ENCODE data around the gene CTNNA3.

The CTNNA3 gene

GRCh38 chr10:66292456-66292855, 1403.5 kb downstream of the CTNNA3 start:
- no peak overlapping the region for H3K27ac ChIP-seq (ENCODE audit: poor library complexity, severe bottlenecking)
- ATAC-seq (ENCODE audit: low read depth): no peak
- H3K9me3 ChIP-seq (ENCODE audit: severe bottlenecking): no peaks in the 10 kb centered on the region
- TF ChIP-seq, protein P1, sequence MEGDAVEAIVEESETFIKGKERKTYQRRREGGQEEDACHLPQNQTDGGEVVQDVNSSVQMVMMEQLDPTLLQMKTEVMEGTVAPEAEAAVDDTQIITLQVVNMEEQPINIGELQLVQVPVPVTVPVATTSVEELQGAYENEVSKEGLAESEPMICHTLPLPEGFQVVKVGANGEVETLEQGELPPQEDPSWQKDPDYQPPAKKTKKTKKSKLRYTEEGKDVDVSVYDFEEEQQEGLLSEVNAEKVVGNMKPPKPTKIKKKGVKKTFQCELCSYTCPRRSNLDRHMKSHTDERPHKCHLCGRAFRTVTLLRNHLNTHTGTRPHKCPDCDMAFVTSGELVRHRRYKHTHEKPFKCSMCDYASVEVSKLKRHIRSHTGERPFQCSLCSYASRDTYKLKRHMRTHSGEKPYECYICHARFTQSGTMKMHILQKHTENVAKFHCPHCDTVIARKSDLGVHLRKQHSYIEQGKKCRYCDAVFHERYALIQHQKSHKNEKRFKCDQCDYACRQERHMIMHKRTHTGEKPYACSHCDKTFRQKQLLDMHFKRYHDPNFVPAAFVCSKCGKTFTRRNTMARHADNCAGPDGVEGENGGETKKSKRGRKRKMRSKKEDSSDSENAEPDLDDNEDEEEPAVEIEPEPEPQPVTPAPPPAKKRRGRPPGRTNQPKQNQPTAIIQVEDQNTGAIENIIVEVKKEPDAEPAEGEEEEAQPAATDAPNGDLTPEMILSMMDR (IDR thresholded peaks at IDR 0.05; ENCODE audit: poor library complexity, severe bottlenecking): no peak
- no peak overlapping the region for H3K4me3 ChIP-seq (ENCODE audit: severe bottlenecking)
- no peaks in the 10 kb centered on the region for H3K4me1 ChIP-seq (ENCODE audit: insufficient read depth, poor library complexity, severe bottlenecking)
- H3K27me3 ChIP-seq (ENCODE audit: insufficient read depth, poor library complexity, severe bottlenecking): no peaks in the 10 kb centered on the region
- DNase-seq (ENCODE audit: low spot score): no peak
- no peaks in the 10 kb centered on the region for H3K36me3 ChIP-seq (ENCODE audit: low read depth)

DNA sequence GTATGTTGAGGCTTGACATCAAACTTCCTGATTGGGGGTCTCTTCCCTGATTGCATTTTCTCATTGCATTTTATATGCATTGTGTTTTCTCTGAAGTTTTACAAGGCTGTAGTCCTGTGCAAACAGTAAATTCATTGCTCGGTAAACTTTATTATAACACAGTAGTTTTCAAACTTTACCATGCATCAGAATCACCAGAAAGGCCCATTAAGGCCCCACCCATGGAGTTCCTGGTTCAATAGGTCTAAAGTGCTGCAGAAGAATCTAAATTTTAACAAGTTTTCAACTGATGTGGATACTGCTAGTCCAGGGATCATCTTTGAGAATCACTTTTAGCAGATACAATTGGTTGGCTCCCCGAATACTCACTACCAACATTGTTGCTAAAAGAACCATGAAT, 1404.9 kb downstream of the CTNNA3 start:
- Histone ChIP-seq H3K36me3 (ENCODE audit: low read depth) (no peaks in the 10 kb centered on the region), H3K4me3 (ENCODE audit: severe bottlenecking) (no peak overlapping the region), H3K9me3 (ENCODE audit: severe bottlenecking) (no peaks in the 10 kb centered on the region), H3K27me3 (ENCODE audit: insufficient read depth, poor library complexity, severe bottlenecking) (no peaks in the 10 kb centered on the region), H3K4me1 (ENCODE audit: insufficient read depth, poor library complexity, severe bottlenecking) (no peaks in the 10 kb centered on the region), H3K27ac (ENCODE audit: poor library complexity, severe bottlenecking) (no peak overlapping the region)
- ATAC-seq (ENCODE audit: low read depth) (no peak), DNase-seq (ENCODE audit: low spot score) (no peak)
- TF ChIP-seq, protein P1 (IDR thresholded peaks at IDR 0.05; ENCODE audit: poor library complexity, severe bottlenecking): no peak

DNA sequence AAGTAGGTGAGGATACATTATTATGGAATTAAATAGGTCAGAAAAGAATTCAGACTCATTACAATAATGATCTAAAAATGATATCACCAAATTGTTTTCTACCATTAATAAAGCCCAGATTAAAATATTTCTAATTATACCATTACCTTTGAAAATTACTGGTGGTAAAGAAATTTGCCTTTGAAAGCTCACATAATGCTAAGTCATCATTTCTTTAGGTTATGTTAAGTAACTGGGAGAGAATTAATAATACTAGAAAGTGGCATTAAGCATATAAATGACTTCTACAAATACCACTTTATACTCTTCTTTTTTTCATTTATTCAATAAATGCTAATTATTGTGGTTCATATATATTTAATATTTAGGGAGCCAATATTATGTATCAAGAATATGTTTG, 1411.4 kb downstream of the CTNNA3 start:
- Histone ChIP-seq H3K4me3 (ENCODE audit: severe bottlenecking) (no peak overlapping the region), H3K27ac (ENCODE audit: poor library complexity, severe bottlenecking) (no peak overlapping the region), H3K4me1 (ENCODE audit: insufficient read depth, poor library complexity, severe bottlenecking) (no peaks in the 10 kb centered on the region), H3K9me3 (ENCODE audit: severe bottlenecking) (no peaks in the 10 kb centered on the region), H3K27me3 (ENCODE audit: insufficient read depth, poor library complexity, severe bottlenecking) (peaks cover 4% of the 10 kb centered on the region), H3K36me3 (ENCODE audit: low read depth) (no peaks in the 10 kb centered on the region)
- DNase-seq (ENCODE audit: low spot score) (no peak), ATAC-seq (ENCODE audit: low read depth) (no peak)
- TF ChIP-seq, protein P1 (IDR thresholded peaks at IDR 0.05; ENCODE audit: poor library complexity, severe bottlenecking): no peak

GRCh38 chr10:66283874-66284464, 1412.0 kb downstream of the CTNNA3 start:
- ATAC-seq (ENCODE audit: low read depth) (no peak), DNase-seq (ENCODE audit: low spot score) (no peak)
- TF ChIP-seq, protein P1 (IDR thresholded peaks at IDR 0.05; ENCODE audit: poor library complexity, severe bottlenecking): no peak
- no peaks in the 10 kb centered on the region for H3K9me3 ChIP-seq (ENCODE audit: severe bottlenecking)
- peaks cover 4% of the 10 kb centered on the region for H3K27me3 ChIP-seq (ENCODE audit: insufficient read depth, poor library complexity, severe bottlenecking)
- no peak overlapping the region for H3K27ac ChIP-seq (ENCODE audit: poor library complexity, severe bottlenecking)
- H3K4me1 ChIP-seq (ENCODE audit: insufficient read depth, poor library complexity, severe bottlenecking): no peaks in the 10 kb centered on the region
- no peak overlapping the region for H3K4me3 ChIP-seq (ENCODE audit: severe bottlenecking)
- H3K36me3 ChIP-seq (ENCODE audit: low read depth): no peaks in the 10 kb centered on the region

DNA sequence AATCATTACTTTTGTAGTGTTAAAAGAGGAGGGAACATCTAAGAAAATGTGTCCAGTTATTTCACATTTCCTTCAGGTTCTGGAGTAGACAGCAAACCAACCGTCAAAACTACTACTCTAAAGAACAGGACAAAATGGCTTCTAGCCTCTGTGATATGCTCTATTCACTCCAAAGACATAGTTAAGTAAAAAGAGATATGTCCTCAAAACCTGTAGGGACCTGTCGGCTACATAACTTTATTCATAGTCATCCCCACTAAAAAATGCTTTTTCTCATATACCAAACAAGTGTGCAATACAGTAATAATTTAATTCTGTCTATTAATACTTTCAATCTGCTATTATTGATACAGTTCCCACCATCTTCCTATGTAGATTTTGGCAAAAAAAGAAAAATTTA, 1412.9 kb downstream of the CTNNA3 start:
- Histone ChIP-seq H3K27ac (ENCODE audit: poor library complexity, severe bottlenecking) (no peak overlapping the region), H3K4me3 (ENCODE audit: severe bottlenecking) (no peak overlapping the region), H3K9me3 (ENCODE audit: severe bottlenecking) (no peaks in the 10 kb centered on the region), H3K27me3 (ENCODE audit: insufficient read depth, poor library complexity, severe bottlenecking) (peaks cover 4% of the 10 kb centered on the region), H3K4me1 (ENCODE audit: insufficient read depth, poor library complexity, severe bottlenecking) (no peaks in the 10 kb centered on the region), H3K36me3 (ENCODE audit: low read depth) (no peaks in the 10 kb centered on the region)
- TF ChIP-seq, protein P1 (IDR thresholded peaks at IDR 0.05; ENCODE audit: poor library complexity, severe bottlenecking): no peak
- DNase-seq (ENCODE audit: low spot score) (no peak), ATAC-seq (ENCODE audit: low read depth) (no peak)
